NT2/D1 (cell line): ENCODE results near the gene ANKRD39.

Source experiments
- SUZ12 ChIP-seq: IDR thresholded peaks from 2 replicates; pipeline ENCODE4 v1.6.1; 2011; ENCODE audit not compliant: insufficient read length, insufficient read depth; ENCODE audit errors: extremely low read depth
- YY1 ChIP-seq: IDR thresholded peaks from 2 replicates; pipeline ENCODE4 v1.6.1; 2011; ENCODE audit not compliant: insufficient read length, insufficient read depth

DNA sequence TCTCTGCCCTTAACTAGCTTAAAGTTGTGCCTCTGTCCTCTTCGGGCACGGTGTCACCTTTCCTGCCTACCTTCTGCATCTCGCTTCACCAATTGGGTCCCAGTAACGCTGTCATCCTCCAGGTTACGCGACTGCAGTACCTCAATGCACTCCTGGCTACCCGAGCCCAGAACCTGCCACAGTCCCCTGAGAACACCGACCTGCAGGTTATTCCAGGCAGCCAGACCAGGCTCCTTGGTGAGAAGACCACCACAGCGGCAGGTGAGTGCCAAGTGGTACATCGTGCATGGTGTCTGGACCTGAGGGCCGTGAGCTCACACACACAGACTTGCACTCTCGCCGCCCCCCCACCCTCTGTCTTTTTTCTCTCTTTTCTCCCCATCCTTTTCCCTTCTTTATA, 28.9 kb downstream of the ANKRD39 start:
- TF ChIP-seq SUZ12 (no peak), YY1 (no peak)
